MM.1S (cell line): ENCODE data around the gene WTIP.
"Not testable (repeated sequence)": the region's sequence is repeated elsewhere in the genome, so short reads cannot be mapped to it uniquely, and the experiment has no call there.

ENCODE experiments used
- DNase-seq: peaks from one replicate; pipeline ENCODE4 v3.0.0-alpha.2; 2015
- H2AFZ ChIP-seq: fragments of 300-600 bp; sonication (generic); 2 replicates; pipeline ENCODE4 v1.6.0; 2016; ENCODE audit warnings: antibody characterized with exemption, low read length
- H3F3A ChIP-seq: fragments of 300-600 bp; sonication (generic); 2 replicates; pipeline ENCODE4 v1.6.1; 2016; ENCODE audit warnings: mild to moderate bottlenecking, antibody characterized with exemption, low read length, moderate library complexity, mixed read lengths; ENCODE audit not compliant: insufficient read depth
- H3K27ac ChIP-seq: fragments of 300-600 bp; sonication (generic); 2 replicates; pipeline ENCODE4 v1.5.1; 2016; ENCODE audit warnings: mild to moderate bottlenecking, low read length
- H3K27me3 ChIP-seq: fragments of 300-600 bp; sonication (generic); replicated peaks from 2 replicates; pipeline ENCODE4 v1.6.0; 2016; ENCODE audit warnings: low read length; ENCODE audit not compliant: insufficient read depth
- H3K36me3 ChIP-seq: fragments of 300-600 bp; sonication (generic); replicated peaks from 2 replicates; pipeline ENCODE4 v1.6.1; 2016; ENCODE audit warnings: mild to moderate bottlenecking, low read length, mixed read lengths; ENCODE audit not compliant: insufficient read depth
- H3K4me1 ChIP-seq: fragments of 300-600 bp; sonication (generic); 2 replicates; pipeline ENCODE4 v1.6.1; 2016; ENCODE audit warnings: low read length, mixed read lengths
- H3K4me2 ChIP-seq: fragments of 300-600 bp; sonication (generic); 2 replicates; pipeline ENCODE4 v1.6.0; 2016; ENCODE audit warnings: low read depth, low read length
- H3K4me3 ChIP-seq: fragments of 300-600 bp; sonication (generic); 2 replicates; pipeline ENCODE4 v1.5.1; 2016; ENCODE audit warnings: low read length, mixed read lengths
- H3K79me2 ChIP-seq: fragments of 300-600 bp; sonication (generic); 2 replicates; pipeline ENCODE4 v1.6.1; 2016; ENCODE audit warnings: mixed run types, low read length, mixed read lengths
- H3K9ac ChIP-seq: fragments of 300-600 bp; sonication (generic); 2 replicates; pipeline ENCODE4 v1.6.1; 2016; ENCODE audit warnings: low read length, mixed read lengths
- H3K9me2 ChIP-seq: fragments of 300-600 bp; sonication (generic); replicated peaks from 2 replicates; pipeline ENCODE4 v1.6.1; 2016; ENCODE audit warnings: mild to moderate bottlenecking, low read length, mixed read lengths; ENCODE audit not compliant: insufficient read depth
- H3K9me3 ChIP-seq: fragments of 300-600 bp; sonication (generic); replicated peaks from 2 replicates; pipeline ENCODE4 v1.6.1; 2016; ENCODE audit warnings: mild to moderate bottlenecking, low read length, mixed read lengths; ENCODE audit not compliant: insufficient read depth
- H4K20me1 ChIP-seq: fragments of 300-600 bp; sonication (generic); 2 replicates; pipeline ENCODE4 v1.6.1; 2016; ENCODE audit warnings: mild to moderate bottlenecking, low read length, moderate library complexity, mixed read lengths; ENCODE audit not compliant: insufficient read depth
- EZH2 ChIP-seq: fragments of 300-600 bp; sonication (generic); optimal IDR thresholded peaks from 2 replicates; pipeline ENCODE3; 2017; ENCODE audit warnings: low read depth, mild to moderate bottlenecking, antibody characterized with exemption, low read length, mixed read lengths
- EZH2phosphoT487 ChIP-seq: fragments of 300-600 bp; sonication (generic); IDR thresholded peaks from 2 replicates; pipeline ENCODE4 v1.6.1; 2018; ENCODE audit warnings: antibody characterized with exemption, low read length
- TF ChIP-seq, protein P1 (sequence below): fragments of 300-600 bp; sonication (generic); IDR thresholded peaks from 2 replicates; pipeline ENCODE4 v1.5.1; 2016; ENCODE audit warnings: antibody characterized with exemption, low read length, mixed read lengths

Gene WTIP

GRCh38 chr19:34475975-34476594, 5.5 kb upstream of the WTIP start:
- DNase-seq = no peak
- Histone ChIP-seq H3K4me1 (no peaks in the 10 kb centered on the region), H3K9me2 (no peaks in the 10 kb centered on the region), H3K36me3 (no peaks in the 10 kb centered on the region), H3F3A (no peaks in the 10 kb centered on the region), H2AFZ (no peak overlapping the region), H3K9ac (no peak overlapping the region), H3K79me2 (no peaks in the 10 kb centered on the region), H3K4me3 (no peak overlapping the region), H4K20me1 (no peaks in the 10 kb centered on the region), H3K27ac (no peak overlapping the region), H3K27me3 (no peaks in the 10 kb centered on the region), H3K9me3 (no peaks in the 10 kb centered on the region), H3K4me2 (no peak overlapping the region)
- TF ChIP-seq EZH2phosphoT487 (no peak), EZH2 (no peak)
- TF ChIP-seq, protein P1, sequence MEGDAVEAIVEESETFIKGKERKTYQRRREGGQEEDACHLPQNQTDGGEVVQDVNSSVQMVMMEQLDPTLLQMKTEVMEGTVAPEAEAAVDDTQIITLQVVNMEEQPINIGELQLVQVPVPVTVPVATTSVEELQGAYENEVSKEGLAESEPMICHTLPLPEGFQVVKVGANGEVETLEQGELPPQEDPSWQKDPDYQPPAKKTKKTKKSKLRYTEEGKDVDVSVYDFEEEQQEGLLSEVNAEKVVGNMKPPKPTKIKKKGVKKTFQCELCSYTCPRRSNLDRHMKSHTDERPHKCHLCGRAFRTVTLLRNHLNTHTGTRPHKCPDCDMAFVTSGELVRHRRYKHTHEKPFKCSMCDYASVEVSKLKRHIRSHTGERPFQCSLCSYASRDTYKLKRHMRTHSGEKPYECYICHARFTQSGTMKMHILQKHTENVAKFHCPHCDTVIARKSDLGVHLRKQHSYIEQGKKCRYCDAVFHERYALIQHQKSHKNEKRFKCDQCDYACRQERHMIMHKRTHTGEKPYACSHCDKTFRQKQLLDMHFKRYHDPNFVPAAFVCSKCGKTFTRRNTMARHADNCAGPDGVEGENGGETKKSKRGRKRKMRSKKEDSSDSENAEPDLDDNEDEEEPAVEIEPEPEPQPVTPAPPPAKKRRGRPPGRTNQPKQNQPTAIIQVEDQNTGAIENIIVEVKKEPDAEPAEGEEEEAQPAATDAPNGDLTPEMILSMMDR = no peak

DNA sequence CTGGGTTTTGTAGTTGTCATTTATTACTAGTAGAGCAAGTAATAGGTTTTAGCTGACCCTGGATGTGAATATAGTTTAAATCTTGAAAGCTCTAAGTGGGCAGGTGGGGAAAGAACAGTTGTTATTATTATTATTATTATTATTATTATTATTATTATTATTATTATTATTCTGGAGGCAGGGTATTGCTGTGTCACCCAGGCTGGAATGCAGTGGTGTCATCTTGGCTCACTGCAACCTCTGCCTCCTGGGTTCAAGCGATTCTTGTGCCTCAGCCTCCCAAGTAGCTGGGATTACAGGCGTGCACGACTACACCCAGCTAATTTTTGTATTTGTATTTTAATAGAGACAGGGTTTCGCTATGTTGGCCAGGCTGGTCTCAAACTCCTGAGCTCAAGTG, 3.1 kb upstream of the WTIP start:
- not testable (repeated sequence) for DNase-seq, H3K79me2 ChIP-seq, H3K36me3 ChIP-seq, H3K9me3 ChIP-seq, H3K27ac ChIP-seq, H2AFZ ChIP-seq, H3F3A ChIP-seq, H3K4me1 ChIP-seq, H4K20me1 ChIP-seq, H3K4me2 ChIP-seq, H3K27me3 ChIP-seq, H3K4me3 ChIP-seq, H3K9me2 ChIP-seq, H3K9ac ChIP-seq

- Histone ChIP-seq H3K9me3 (no peaks in the 10 kb centered on the region), H3K4me3 (no peak overlapping the region), H3K9ac (no peak overlapping the region), H3K27me3 (no peaks in the 10 kb centered on the region), H3F3A (no peaks in the 10 kb centered on the region), H3K36me3 (no peaks in the 10 kb centered on the region), H3K79me2 (no peaks in the 10 kb centered on the region), H3K27ac (no peak overlapping the region), H2AFZ (no peak overlapping the region), H3K4me1 (no peaks in the 10 kb centered on the region), H3K4me2 (no peak overlapping the region), H3K9me2 (no peaks in the 10 kb centered on the region), H4K20me1 (no peaks in the 10 kb centered on the region)
- TF ChIP-seq, protein P1 = no peak
- TF ChIP-seq EZH2 (no peak), EZH2phosphoT487 (no peak)
- DNase-seq = no peak
Measured at GRCh38 chr19:34479396-34479795, 2.2 kb upstream of the WTIP start.

- Histone ChIP-seq H3K27ac (no peak overlapping the region), H3K79me2 (no peaks in the 10 kb centered on the region), H3K9ac (no peak overlapping the region), H3K4me2 (no peak overlapping the region), H3F3A (no peaks in the 10 kb centered on the region), H3K4me3 (no peak overlapping the region), H3K27me3 (no peaks in the 10 kb centered on the region), H3K36me3 (no peaks in the 10 kb centered on the region), H3K9me2 (no peaks in the 10 kb centered on the region), H3K9me3 (no peaks in the 10 kb centered on the region), H4K20me1 (no peaks in the 10 kb centered on the region), H3K4me1 (no peaks in the 10 kb centered on the region), H2AFZ (no peak overlapping the region)
- DNase-seq = no peak
- TF ChIP-seq EZH2 = no peak
- TF ChIP-seq, protein P1 = no peak
- no peak for TF ChIP-seq EZH2phosphoT487
Measured at GRCh38 chr19:34480491-34480890, 1.1 kb upstream of the WTIP start.
